DND-41 (cell line): Measurements from ENCODE around the gene NFIL3.

Source experiments
- ATAC-seq: fragments of 200-7000 bp; cut with Tn5 transposase; 3 replicates; pipeline ENCODE4 v1.9.1; 2021; ENCODE audit warnings: low read depth; ENCODE audit not compliant: insufficient read depth
- DNase-seq: peaks from one replicate; pipeline ENCODE4 v3.0.0-alpha.2; 2020
- H2AFZ ChIP-seq: 2 replicates; pipeline ENCODE4 v1.6.0; 2012; ENCODE audit warnings: low read depth, low read length
- H3K27ac ChIP-seq: 2 replicates; pipeline ENCODE4 v1.5.1; 2012; ENCODE audit warnings: low read length, inconsistent platforms
- H3K27me3 ChIP-seq: fragments of 200-600 bp; sonication (generic); 2 replicates; pipeline ENCODE4 v1.6.0; 2012; ENCODE audit warnings: low read length, mild to moderate bottlenecking, inconsistent platforms; ENCODE audit not compliant: insufficient read depth, poor library complexity
- H3K36me3 ChIP-seq: 2 replicates; pipeline ENCODE4 v1.5.1; 2012; ENCODE audit warnings: low read length, inconsistent platforms; ENCODE audit not compliant: insufficient read depth
- H3K4me1 ChIP-seq: 2 replicates; pipeline ENCODE4 v1.5.1; 2012; ENCODE audit warnings: mild to moderate bottlenecking, low read length; ENCODE audit not compliant: insufficient read depth
- H3K4me2 ChIP-seq: 2 replicates; pipeline ENCODE4 v1.6.0; 2012; ENCODE audit warnings: mild to moderate bottlenecking, moderate library complexity, low read length, inconsistent platforms; ENCODE audit not compliant: insufficient read depth
- H3K4me3 ChIP-seq, 2 experiments: fragments of 200-600 bp in 1 of 2; shearing (Covaris generic) in 1 of 2; 2 replicates each; pipeline ENCODE4 v1.5.1; 2012 to 2016; ENCODE audit warnings: inconsistent platforms in 2 of 2, low read length in 2 of 2, mild to moderate bottlenecking in 2 of 2, low read depth in 1 of 2, moderate library complexity in 1 of 2
- H3K79me2 ChIP-seq: 2 replicates; pipeline ENCODE4 v1.6.0; 2012; ENCODE audit warnings: low read length, inconsistent platforms; ENCODE audit not compliant: insufficient read depth
- H3K9ac ChIP-seq: 2 replicates; pipeline ENCODE4 v1.6.0; 2012; ENCODE audit warnings: low read depth, mild to moderate bottlenecking, inconsistent platforms, low read length, moderate library complexity
- H3K9me3 ChIP-seq: 2 replicates; pipeline ENCODE4 v1.5.1; 2012; ENCODE audit warnings: low read length, moderate library complexity, mild to moderate bottlenecking, inconsistent platforms; ENCODE audit not compliant: insufficient read depth, severe bottlenecking
- H4K20me1 ChIP-seq: 2 replicates; pipeline ENCODE4 v1.6.0; 2012; ENCODE audit warnings: low read length; ENCODE audit not compliant: insufficient read depth
- EZH2 ChIP-seq: IDR thresholded peaks from 3 replicates; pipeline ENCODE4 v1.6.1; 2012; ENCODE audit warnings: borderline replicate concordance, low read depth, mild to moderate bottlenecking, moderate library complexity, low read length, inconsistent platforms; ENCODE audit not compliant: severe bottlenecking
- TF ChIP-seq, protein P1 (sequence below): IDR thresholded peaks from 2 replicates; pipeline ENCODE4 v1.5.1; 2012; ENCODE audit warnings: borderline replicate concordance, low read length, moderate library complexity, mild to moderate bottlenecking; ENCODE audit not compliant: poor library complexity, severe bottlenecking; ENCODE audit errors: extremely low read depth

The NFIL3 gene

DNA sequence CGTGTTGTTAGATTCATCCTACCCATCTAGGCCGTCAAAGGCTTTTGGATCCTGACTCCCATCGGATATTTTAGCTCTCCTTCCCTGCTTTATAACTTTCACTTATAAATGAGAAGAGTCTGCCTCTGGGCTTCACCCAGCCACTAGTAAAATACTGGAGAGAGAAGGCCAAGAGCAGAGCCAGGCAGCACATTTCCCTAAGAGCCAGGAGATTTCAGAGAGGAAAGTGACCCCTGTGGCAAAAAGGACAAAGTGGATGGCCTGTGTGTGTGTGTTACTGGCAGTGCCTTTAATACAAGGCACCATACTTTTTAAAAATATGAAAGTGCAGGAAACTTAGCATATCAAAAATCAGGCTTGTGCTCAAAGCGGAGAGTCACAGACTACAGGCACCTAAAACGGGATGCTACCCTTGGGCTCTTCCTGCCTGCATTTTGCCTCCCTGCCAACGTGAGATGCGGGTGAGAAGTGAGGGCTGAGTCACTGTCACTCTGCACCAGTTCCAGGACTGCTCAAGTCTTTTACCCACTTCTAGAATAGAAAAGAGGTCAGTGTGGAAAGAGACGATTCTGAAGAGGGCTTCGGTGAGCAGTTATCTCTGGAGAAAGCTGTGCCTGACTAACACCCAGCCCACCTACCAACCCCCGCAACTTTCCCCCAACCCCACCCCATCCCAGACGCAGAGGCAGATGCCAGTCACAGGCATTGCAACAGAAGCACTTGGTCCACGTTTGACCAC, 15.9 kb downstream of the NFIL3 start:
- no peak for TF ChIP-seq EZH2
- TF ChIP-seq, protein P1, sequence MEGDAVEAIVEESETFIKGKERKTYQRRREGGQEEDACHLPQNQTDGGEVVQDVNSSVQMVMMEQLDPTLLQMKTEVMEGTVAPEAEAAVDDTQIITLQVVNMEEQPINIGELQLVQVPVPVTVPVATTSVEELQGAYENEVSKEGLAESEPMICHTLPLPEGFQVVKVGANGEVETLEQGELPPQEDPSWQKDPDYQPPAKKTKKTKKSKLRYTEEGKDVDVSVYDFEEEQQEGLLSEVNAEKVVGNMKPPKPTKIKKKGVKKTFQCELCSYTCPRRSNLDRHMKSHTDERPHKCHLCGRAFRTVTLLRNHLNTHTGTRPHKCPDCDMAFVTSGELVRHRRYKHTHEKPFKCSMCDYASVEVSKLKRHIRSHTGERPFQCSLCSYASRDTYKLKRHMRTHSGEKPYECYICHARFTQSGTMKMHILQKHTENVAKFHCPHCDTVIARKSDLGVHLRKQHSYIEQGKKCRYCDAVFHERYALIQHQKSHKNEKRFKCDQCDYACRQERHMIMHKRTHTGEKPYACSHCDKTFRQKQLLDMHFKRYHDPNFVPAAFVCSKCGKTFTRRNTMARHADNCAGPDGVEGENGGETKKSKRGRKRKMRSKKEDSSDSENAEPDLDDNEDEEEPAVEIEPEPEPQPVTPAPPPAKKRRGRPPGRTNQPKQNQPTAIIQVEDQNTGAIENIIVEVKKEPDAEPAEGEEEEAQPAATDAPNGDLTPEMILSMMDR = no peak
- H3K79me2 ChIP-seq = no peaks in the 10 kb centered on the region

DNA sequence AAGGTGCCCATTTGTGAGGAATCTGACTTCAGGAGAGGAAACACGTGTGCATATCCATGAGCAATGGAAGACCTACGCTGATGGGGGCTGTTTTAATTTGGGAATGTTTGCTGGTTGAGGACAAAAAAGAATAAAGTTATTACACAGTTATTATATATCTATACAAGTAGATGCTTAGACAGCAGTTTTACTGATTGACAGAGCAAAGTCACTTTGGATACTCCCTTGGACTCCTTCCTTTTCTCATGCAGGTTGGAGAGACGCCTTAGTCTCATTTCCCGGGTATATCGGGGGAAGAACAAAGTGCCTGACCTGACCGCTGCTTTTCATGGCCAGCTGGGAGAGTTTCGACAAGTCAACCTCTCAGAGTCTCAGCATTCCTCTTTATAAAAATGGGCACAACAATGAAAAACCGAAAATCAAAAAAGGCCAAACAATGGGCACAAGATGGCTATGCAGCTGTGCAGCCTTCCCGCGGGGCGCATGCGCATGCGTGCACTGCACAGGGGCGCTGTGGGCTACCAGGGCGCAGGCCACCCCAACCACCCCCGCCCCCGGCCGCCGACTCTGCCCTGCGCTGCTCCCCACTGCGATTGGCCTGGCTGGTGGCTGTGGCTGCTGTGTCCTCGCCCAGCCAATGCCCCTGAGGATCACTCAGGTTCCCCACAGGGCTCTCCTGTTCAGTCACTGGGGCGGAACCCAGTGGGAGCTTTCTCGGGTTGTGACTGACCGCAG, 18.1 kb downstream of the NFIL3 start:
- H4K20me1 ChIP-seq = no peaks in the 10 kb centered on the region
- DNase-seq = no peak
- H3K79me2 ChIP-seq = no peaks in the 10 kb centered on the region
- no peak overlapping the region for H3K9ac ChIP-seq
- no peak overlapping the region for H3K27ac ChIP-seq
- H3K36me3 ChIP-seq = peaks cover 7% of the 10 kb centered on the region; the same call in 1 of the 2 replicates
- no peaks in the 10 kb centered on the region for H3K4me1 ChIP-seq
- no peak for ATAC-seq
- H3K4me2 ChIP-seq = no peak overlapping the region
- no peak overlapping the region for H3K4me3 ChIP-seq
- H2AFZ ChIP-seq = no peak overlapping the region
- no peaks in the 10 kb centered on the region for H3K27me3 ChIP-seq
- TF ChIP-seq, protein P1 = no peak
- no peak for TF ChIP-seq EZH2
- no peaks in the 10 kb centered on the region for H3K9me3 ChIP-seq

More for the DNA sequence above, 15.9 kb downstream of the NFIL3 start:
- no peak overlapping the region for H3K9ac ChIP-seq
- H3K27me3 ChIP-seq = no peaks in the 10 kb centered on the region
- H3K9me3 ChIP-seq = no peaks in the 10 kb centered on the region
- ATAC-seq = no peak
- no peak overlapping the region for H3K4me3 ChIP-seq
- peaks cover 7% of the 10 kb centered on the region; the same call in 1 of the 2 replicates for H3K36me3 ChIP-seq
- H2AFZ ChIP-seq = no peak overlapping the region
- no peak for DNase-seq
- no peaks in the 10 kb centered on the region for H4K20me1 ChIP-seq
- no peak overlapping the region for H3K27ac ChIP-seq
- no peaks in the 10 kb centered on the region for H3K4me1 ChIP-seq
- no peak overlapping the region for H3K4me2 ChIP-seq

DNA sequence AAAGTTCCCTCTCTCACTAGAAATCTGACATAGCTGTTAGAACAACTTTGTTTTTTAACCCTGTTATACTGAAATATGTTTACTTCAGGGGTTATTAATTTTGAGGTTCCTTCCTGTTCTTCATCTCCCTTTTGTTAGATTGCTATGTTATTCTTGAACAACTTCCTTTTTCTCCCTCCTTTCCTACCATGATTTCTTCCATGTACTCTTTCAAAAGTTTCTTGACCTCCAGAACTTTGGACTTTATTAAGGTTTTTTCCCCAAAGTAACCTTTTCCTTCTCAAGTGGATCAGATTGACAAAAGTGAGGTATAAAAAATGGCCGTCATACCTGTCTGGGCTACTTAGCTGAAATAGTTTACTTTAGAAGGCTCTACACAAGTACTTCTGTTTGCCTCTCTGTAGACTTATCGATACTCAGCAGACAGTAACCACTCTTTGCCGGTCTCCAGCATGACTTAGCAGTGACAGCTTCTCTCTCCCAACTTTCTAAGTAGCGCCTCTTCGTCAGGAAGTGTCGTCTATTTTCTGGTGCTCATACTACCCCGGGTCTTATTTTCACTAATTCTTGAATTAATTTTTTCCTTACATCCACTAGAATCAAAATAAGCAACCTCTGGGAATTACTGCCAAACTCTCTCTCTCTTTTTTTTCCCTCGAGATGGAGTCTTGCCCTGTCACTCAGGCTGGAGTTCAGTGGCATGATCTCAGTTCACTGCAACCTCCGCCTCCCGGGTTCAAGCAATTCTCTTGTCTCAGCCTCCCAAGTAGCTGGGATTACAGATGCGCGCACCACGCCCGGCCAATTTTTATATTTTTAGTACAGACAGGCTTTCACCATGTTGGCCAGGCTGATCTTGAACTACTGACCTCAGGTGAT, 19.7 kb downstream of the NFIL3 start:
- ATAC-seq = no peak
- Histone ChIP-seq H3K4me3 (no peak overlapping the region), H3K27ac (no peak overlapping the region), H4K20me1 (no peaks in the 10 kb centered on the region), H3K9me3 (no peaks in the 10 kb centered on the region), H3K4me1 (no peaks in the 10 kb centered on the region), H3K79me2 (no peaks in the 10 kb centered on the region), H3K4me2 (no peak overlapping the region), H2AFZ (no peak overlapping the region), H3K27me3 (no peaks in the 10 kb centered on the region), H3K9ac (no peak overlapping the region), H3K36me3 (no peaks in the 10 kb centered on the region)
- DNase-seq = no peak
- TF ChIP-seq EZH2 = no peak
- TF ChIP-seq, protein P1 = no peak
